ENCODE measurements around the gene USP37.

The USP37 gene

DNA sequence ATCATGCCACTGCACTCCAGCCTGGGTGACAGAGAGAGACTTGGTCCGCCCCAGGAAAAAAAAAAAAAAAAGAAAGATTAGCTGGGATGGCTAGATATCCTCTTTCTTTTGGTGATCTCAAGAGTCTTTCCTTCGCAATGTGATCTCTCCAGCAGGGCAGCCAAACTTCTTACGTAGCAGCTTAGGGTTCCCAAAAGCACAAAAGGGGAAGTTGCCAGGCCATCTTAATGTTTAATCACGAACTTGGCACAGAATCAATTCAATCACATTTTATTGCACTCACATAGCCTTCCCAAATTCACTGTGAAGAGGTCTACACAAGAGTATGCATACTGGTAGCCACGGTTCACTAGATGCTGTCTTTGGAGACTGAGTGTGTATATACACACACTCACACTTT, 96.2 kb downstream of the USP37 start:
- DNase-seq: no peak

DNA sequence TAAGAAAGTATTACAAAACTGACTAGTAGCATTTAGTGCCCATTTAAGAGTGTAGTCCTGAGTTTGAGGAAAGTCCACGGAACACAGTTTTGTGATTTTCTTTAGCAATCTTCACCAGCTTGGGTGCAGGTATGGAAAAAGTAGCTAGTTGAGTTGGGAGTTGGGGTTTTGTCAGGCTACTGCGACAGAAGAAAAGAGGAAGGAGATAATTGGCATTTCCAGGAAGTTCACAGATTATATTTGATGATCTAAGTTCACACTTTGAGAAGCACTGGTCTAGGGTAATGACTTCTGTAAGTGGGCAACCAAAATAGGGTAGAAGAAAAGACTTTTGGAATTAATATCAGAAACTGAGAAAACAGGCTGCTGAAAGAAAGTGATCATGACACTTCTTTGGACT, 97.1 kb downstream of the USP37 start:
- DNase-seq: no peak

DNA sequence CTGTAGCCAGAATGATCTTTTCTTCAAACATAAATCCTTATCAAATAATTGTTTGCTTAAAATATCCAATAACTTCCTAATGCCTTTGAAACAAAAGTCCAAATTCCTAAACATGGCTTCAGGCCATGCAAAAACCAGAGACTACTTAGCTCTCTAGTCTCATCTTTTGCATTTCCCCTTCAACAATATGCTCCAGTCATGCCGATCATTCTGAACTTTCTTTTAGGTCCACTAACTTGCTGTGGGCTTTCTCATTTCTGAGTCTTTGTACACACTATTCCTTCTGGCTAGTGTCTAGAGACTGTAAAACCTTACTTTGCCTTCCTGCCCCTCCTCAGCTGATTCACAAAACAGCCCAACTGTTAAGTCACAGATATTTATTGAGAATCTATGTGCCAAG, 97.7 kb downstream of the USP37 start:
- no peak for DNase-seq

DNA sequence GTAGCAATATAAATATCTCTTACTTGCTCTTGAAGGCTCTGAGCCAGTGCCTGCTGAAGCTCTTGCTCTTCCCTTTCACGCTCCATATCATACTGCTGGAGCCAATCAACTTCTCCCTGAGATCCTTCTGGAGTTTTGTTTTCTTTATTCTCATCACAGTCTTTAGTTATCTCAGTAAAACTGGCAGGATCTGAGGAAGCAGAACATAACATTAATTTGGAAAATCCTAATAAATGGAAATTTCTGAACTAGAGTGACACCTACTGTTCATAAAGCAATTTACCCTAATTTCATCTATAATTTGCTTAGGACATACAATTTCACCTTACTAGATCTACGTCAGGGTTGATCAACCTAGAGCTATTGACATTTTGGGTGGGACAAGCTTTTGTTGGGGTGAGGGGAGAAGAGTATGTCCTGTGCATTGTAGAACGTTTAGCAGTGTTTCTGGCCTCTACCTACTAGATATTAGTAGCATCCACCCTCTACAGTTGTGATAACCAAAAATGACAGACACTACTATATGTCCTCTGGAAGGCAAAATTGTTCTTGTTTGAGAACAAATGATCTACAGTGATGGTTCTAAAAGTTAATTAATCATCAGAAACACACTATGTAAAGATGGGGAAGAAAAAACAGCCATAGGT, 102.0 kb downstream of the USP37 start:
- DNase-seq: peak; percentile 2

DNA sequence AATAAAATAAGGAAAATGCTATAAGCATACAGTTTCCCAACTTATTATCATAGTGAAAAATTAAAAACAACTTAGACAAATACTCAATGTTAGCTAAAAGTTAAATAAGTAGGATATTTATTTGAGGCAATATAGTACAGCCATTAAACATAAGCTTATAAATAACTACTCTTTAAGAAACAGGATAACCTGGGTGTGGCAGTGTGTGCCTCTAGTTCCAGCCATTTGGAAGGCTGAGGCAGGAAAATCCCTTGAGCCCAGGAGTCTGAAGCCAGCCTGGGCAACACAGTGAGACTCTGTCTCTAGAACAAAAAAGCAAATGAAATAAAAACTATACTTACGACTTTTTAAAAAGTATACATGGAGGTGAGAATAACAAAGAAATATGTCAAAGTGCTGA, 109.6 kb downstream of the USP37 start:
- no peak for DNase-seq

DNA sequence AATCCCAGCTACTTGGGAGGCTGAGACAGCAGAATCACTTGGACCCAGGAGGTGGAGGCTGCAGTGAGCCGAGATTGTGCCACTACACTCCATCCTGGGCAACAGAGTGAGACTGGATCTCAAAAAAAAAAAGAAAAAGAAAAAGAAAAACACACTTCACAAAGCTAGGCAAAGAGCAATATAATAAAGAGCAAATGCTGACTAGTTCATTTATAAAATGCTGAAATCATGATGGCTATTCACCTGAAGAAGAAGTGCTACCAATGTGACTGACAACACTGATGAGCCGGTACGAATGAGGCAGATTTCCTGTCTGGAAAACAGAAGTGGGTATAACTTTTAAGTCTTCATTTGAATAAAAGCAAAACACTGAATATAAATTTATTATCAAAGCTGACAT, 111.3 kb downstream of the USP37 start:
- no peak for DNase-seq

DNA sequence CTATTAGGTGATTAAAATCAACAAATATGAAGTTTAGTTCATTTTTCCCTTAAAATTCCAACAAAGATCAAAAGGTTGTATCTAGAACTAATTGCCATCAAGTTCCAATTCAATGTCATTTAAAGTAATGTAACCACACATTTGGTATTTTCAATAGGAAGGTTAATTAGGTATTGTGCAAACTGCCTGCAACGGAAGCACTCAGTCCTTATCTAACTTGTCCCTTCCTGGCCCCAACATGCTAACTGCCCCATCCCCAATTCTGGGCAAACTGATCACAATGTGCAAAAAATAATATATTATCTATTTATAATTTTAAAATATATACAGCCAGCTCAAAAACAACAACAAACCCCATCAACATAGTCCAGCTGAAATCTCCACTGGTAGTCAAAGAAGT, 116.1 kb downstream of the USP37 start:
- no peak for DNase-seq

DNA sequence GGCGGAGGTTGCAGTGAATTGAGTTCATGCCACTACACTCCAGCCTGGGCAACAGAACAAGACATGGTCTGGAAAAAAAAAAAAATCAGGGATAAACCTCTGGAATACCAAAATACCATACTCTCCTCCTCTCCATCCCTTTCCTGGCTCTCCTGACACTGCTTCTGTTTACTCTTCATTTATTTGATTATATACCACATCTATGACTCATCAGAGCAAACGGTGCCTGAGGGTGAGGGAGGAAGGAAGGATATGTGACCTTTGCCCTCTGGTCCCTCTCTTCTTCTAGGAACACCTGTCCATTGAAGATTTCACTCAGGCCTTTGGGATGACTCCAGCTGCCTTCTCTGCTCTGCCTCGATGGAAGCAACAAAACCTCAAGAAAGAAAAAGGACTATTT, 119.2 kb downstream of the USP37 start:
- DNase-seq: no peak

DNA sequence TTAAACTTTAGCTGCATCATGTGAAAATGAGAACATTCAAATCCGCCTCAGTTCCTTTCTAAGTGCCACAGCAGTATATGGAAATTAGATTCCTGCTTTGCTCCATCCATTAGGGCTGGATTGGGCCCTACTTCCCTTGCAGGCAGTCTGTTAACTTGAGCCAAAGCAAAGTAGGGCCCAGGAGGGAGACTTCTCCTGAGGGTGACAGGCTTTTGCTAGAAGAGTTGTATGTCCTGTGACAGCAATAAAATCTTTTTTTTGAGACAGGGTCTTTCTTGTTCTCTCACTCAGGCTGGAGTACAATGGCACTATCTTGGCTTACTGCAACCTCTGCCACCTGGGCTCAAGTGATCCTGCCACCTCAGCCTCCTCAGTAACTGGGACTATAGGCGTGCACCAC, 121.1 kb downstream of the USP37 start:
- no peak for DNase-seq

DNA sequence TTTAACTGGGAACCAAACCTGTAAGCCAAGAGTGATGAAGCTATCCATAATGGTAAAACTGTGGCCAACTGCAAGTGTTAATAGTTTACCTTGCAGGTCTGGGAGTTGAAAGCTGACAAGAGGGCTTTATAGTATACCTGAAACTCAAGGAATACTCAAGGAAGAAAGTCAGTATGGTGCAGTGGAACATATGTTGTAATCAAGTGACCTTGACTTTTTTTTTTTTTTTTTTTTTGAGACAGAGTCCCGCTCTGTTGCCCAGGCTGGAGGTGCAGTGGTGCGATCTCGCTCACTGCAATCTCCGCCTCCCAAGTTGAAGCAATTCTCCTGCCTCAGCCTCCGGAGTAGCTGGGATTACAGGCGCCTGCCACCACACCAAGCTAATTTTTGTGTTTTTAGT, 121.6 kb downstream of the USP37 start:
- DNase-seq: no peak

DNA sequence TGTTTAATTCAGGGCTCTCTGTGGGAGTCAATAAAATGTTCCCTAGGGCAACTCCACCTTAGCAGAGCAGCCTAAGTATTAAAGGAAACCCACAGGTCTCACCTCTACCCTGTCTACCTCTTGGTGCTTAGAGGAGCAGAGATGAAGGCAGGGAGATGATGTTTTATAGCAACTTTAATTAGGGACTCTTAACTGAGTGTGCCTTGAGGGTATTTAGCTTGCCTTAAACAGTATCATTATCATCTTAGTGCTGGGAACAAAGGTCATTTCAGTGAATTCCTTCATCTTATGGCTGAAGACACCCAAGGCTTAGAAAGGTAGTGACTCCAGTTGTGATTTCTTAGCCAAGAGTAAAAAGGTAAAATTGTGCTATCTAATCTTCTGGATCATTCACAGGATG, 122.5 kb downstream of the USP37 start:
- DNase-seq: no peak

DNA sequence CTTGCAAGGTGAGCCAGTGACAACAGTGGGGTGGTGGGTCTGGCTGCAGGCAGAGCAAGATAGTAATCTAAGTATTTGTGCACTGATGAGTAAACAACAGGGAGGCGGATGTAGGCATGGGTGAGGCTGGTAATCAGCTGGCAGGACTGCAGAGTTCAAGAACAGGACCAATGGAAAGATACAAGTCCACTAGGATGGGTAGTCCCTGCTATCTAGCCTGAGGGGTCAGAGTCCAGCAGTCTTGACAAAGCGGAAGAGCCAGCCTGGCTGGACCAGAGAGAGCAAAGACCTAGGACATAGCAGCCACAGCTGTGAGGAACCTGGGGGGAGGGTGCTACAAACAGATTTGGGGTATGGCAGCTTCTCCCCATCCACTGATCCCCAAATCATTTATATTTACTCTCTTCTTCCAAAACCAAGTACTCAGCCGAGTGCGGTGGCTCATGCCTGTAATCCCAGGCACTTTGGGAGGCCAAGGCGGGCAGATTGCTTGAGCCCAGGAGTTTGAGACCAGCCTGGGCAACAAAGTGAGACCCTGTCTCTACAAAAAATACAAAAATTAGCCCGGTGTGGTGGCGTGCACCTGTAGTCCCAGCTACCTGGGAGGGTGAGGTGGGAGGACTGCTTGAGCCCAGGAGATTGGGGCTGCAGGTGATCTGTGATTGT, 123.3 kb downstream of the USP37 start:
- DNase-seq: no peak

DNA sequence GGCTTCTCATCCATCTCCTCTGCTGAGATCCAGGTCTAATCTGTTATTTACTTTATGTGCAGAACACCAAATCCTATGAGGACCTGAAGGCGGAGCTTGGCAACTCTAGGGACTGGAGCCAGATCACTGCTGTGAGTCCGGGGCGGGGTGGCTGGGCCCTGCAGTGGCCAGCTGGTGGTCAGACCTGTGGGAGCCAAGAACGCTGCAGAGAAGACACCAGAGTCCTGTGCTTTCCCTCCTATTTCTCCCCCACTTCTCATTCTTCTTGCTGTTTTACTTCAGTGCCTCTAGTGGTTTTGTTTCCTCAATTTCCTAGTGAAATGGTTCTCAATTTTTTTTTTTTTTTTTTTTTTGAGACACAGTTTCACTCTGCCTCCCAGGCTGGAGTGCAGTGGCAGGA, 129.6 kb downstream of the USP37 start:
- no peak for DNase-seq

DNA sequence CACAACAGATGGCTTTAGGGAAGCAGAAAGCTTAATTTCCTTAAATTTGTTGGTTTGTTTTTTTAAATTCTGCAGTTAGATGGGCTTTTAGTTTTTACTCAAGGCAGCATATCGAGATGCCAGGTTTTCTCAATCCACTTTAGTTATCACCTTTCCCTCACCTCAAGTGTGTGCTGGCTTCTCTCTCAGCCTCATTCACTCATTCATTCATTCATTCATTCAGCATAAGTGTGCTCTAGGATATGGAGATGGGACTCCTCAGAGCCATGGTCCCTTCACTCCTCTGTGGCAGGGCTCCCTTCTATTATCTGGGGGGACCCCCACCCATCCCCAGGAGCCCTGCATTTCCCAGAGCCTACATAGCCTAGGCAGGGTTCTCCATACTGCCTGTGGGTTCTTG, 130.2 kb downstream of the USP37 start:
- DNase-seq: no peak

DNA sequence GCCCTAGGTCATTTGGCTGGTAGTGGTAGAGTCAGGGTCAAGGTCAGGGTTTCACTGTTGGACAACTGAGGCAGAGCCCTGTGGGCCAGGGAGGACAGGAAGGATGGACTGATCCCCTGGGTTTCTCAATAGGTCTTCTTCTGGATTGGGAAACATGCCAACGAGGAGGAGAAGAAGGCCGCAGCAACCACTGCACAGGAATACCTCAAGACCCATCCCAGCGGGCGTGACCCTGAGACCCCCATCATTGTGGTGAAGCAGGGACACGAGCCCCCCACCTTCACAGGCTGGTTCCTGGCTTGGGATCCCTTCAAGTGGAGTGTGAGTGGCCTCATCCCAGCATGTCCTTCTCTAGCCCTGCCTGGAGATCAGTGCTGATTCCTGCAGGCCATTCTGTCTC, 131.2 kb downstream of the USP37 start:
- no peak for DNase-seq

DNA sequence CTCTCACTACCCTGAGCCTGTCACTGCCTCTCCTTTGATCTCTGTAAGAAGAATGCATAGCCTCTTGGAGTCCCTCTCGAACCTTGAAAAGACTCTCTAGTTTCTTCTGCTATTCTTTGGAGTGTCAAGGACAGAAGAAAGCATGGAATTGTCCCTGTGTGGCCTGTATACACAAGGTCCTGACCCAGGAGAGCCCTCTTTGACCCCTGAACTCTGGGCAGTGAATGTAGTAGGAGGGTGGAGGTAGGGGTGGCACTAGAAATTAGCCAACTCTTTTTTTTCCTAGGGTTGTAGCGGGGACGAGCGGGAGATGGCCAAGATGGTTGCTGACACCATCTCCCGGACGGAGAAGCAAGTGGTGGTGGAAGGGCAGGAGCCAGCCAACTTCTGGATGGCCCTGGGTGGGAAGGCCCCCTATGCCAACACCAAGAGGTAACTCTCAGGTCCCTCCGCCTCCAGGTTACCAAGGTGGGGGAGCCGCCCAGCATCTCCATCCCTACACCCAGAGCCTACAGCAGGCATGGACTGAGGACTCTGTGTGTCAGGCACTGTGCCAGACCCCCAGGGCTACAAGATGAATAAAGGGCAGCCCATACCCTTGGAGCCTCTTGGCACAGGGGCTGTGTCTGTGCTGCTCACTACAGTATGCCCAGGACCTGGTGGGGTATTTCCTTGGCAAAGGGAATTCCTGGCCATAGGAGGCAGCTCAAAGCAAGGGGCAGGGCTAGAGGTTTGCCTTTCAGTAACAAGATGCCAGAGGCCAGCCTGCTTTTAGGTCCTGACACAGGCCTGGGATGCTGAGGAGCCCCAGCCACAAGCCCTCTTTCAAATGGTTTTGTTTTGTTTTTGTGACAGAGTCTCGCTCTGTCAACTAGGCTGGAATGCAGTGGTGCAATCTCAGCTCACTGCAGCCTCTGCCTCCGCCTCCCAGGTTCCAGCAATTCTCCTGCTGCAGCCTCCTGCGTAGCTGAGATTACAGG, 132.9 kb downstream of the USP37 start:
- DNase-seq: no peak

DNA sequence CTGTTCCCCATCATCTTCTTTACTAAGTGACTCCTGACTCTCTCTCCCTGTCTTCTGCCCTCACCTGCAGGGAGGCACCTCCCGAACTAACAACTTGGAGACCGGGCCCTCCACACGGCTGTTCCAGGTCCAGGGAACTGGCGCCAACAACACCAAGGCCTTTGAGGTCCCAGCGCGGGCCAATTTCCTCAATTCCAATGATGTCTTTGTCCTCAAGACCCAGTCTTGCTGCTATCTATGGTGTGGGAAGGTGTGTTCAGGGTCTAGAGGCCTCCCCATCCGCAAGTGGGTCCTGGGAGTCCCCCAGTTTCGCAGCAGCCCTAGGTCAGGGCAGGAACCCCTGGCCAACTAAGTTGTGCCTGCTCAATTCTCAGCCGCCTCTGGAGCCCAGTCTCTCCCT, 133.7 kb downstream of the USP37 start:
- no peak for DNase-seq

DNA sequence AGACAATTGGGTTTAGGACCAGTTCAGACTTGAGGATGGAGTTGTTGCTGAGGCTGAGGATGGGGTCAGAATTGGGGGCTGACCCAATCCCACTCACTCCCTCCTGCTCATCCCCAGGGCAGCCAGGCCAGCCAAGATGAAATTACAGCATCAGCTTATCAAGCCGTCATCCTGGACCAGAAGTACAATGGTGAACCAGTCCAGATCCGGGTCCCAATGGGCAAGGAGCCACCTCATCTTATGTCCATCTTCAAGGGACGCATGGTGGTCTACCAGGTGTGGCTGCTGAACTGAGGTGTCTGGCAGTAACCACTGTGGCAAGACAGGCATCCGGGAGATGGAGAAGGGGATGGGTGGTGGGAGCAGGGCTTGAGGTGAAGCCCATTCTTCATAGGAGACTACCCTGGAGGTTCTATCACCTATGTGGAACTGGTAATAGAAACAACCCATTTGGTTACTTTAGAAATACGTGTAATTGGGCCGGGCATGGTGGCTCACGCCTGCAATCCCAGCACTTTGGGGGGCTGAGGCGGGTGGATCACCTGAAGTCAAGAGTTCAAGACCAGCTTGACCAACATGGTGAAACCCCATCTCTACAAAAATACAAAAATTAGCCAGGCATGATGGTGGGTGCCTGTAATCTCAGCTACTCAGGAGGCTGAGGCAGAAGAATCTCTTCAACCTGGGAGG, 135.3 kb downstream of the USP37 start:
- no peak for DNase-seq

DNA sequence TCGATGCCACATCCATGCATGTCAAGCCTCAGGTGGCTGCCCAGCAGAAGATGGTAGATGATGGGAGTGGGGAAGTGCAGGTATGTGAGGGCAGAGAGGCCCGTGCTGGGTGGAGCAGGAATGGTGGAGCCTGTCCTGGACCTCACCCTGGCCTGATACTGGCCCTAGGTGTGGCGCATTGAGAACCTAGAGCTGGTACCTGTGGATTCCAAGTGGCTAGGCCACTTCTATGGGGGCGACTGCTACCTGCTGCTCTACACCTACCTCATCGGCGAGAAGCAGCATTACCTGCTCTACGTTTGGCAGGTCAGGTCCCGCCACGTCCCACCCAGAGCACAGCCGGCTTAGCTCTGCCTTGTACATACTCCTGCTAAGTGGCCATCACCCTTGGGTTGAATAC, 136.3 kb downstream of the USP37 start:
- DNase-seq: no peak

DNA sequence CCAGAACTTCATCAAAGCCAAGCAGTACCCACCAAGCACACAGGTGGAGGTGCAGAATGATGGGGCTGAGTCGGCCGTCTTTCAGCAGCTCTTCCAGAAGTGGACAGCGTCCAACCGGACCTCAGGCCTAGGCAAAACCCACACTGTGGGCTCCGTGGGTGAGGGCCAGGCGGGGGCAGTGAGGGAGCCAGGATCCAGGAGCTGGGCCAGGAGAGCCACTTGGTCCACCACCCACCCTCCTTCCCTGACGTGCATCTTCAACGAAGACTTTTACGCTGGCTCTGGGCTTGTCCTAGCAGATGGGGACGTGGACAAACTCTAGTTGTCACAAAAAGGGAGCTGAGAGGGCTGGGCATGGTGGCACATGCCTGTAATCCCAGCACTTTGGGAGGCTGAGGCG, 137.4 kb downstream of the USP37 start:
- DNase-seq: no peak

DNA sequence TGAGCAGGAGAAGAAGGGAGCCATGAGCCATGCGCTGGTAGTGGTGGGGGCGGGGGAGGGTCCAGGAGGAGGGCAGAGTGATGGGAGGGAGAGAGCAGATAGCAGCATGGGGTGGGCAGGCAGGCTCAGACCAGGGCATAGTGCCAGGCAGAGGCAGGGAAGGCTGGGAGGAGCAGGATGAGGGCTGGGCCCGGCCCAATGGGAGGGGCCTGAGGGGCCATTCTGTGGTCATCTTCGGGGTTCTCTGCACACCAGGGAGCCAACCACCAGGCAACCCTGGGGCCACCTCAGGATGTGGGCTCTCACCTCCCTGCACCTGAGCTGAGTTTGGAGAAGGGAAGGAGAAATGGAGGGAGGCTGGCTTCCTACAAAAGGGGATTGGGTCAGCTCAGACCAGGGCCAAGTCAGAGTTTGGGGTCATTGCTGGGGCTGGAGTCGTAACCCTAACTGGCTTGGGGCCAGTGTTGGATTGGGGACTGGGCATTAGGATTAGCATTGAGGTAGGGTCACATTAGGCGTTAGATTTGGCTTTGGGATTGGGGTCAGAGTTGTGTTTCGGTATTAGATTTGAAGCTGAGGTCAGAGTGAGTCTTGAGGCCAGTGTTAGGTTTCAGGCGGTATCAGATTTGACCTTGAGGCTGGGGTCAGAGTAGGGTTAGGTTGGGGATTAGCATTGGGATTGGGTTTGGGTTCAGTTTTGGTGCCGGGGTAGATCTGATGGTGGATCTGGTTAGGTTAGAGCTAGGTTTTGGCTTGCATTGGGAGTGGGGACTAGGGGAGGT, 138.0 kb downstream of the USP37 start:
- no peak for DNase-seq

DNA sequence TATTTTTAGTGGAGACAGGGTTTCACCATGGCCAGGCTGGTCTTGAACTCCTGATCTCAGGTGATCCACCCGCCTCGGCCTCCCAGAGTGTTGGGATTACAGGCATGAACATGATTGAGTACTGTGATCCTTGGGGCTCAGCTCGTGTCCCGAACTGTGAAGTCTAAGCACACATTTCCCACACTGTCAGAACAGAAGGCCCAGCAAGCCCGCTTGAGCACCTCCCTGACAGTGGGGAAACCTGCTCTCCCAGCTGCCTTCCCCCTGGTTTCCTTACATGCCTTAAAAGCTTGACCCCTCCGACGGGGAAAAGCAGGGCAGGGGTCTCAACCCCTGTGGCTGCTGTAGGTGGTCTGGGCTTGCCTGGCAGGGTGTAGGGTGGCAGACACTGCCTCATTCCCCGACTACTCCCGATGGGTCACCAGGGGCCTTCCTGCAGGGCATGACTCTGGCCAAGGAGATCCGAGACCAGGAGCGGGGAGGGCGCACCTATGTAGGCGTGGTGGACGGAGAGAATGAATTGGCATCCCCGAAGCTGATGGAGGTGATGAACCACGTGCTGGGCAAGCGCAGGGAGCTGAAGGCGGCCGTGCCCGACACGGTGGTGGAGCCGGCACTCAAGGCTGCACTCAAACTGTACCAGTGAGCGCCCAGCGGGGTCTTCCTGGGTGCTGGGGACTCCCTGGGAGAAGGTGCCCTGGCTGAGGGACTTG, 139.1 kb downstream of the USP37 start:
- no peak for DNase-seq
